AG09319 (cell line): Measurements from ENCODE around the gene YJEFN3.

ENCODE experiments used
- DNase-seq: peaks from one replicate; pipeline ENCODE4 v3.0.0-alpha.2; 2010; ENCODE audit warnings: low read depth; ENCODE audit errors: extremely low read depth
- TF ChIP-seq, protein P1 (sequence below): IDR thresholded peaks from 2 replicates; pipeline ENCODE4 v1.5.1; 2011; ENCODE audit warnings: low read depth, mild to moderate bottlenecking, inconsistent platforms, low read length, moderate library complexity

Gene YJEFN3

DNA sequence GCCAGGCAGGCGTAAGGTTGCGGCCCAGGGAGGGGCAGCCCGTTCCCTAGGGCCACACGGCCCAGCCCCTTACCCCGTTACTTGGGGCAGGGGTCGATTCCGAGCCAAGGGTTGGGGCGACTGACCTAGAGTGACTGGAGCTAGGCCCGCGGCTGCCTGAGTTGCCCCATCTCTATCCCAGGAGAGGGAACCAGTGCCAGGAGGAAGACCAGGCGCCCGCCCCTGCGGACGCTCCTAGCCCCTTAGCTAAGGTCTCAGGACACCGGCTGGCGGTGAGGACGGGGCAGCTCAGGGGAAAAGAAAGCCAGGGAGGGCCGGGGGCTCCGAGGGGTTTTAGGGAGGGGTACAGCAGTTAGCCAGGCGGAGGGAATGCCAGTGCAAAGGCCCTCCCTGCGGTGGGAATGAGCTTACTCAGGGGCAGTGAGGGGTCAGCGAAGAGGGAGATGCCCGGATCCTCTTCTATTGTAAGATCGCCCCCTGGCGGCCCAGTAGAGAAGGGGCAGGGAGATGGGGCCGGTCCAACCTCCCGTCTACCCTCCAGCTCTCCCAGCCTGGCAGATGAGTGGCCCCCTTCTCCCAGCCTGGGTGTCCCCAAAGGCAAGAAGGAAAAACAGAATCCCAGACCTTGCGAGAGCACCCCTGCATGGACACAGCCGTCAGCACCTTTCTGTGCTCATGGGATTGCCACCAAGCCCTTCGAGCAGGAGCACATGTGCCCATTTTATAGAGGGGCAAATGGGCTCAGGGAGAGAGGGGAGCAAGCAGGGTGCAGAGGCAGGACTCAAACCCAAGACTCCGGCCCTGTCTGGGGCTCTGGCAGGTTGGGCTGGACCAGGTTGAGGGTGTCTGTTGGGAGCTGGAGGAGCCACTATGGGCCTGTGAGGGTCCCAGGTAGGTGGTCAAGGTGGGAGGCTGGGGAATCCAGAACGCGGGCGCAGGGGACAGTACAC, 25.6 kb downstream of the YJEFN3 start:
- DNase-seq = no peak
- TF ChIP-seq, protein P1, sequence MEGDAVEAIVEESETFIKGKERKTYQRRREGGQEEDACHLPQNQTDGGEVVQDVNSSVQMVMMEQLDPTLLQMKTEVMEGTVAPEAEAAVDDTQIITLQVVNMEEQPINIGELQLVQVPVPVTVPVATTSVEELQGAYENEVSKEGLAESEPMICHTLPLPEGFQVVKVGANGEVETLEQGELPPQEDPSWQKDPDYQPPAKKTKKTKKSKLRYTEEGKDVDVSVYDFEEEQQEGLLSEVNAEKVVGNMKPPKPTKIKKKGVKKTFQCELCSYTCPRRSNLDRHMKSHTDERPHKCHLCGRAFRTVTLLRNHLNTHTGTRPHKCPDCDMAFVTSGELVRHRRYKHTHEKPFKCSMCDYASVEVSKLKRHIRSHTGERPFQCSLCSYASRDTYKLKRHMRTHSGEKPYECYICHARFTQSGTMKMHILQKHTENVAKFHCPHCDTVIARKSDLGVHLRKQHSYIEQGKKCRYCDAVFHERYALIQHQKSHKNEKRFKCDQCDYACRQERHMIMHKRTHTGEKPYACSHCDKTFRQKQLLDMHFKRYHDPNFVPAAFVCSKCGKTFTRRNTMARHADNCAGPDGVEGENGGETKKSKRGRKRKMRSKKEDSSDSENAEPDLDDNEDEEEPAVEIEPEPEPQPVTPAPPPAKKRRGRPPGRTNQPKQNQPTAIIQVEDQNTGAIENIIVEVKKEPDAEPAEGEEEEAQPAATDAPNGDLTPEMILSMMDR = peak; percentile 76

DNA sequence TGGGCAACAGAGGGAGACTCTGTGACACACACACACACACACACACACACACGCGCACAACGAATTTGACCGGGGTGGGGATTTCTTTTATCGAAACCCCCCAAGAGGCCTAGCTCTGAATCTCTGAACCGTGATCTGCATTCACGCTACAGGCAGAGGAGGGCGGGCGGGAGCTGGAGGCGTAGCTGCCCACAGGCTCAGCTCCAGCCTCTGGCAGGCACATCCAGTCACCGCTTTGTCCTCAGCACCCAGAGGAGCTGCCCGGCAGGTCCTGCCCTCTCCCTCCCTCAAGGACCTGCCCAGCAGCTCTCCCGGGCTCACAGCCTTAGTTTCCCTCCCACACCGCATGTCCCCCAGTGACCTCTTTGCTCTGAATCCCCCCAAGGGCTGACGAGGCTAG, 29.3 kb downstream of the YJEFN3 start:
- TF ChIP-seq, protein P1 = no peak
- no peak for DNase-seq

DNA sequence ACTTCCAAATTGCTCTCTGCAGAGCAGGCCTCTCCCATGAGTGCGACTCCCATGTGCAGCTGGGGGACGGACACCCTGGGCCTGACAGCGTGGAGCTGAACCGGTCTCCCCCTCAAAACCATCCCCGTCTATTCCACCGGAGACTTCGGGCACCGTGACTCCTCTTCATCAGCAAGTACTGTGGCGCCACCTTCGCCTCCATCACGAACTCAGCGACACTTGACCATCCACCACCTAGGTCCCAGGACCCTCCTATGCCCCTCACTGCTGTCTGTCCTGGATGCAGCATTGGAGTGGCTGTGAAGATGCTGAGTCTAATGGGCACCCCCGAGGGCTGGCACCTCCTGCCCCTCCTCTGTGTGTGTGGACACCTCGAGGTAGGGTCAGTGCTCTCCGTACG, 29.9 kb downstream of the YJEFN3 start:
- DNase-seq = no peak
- TF ChIP-seq, protein P1 = no peak

DNA sequence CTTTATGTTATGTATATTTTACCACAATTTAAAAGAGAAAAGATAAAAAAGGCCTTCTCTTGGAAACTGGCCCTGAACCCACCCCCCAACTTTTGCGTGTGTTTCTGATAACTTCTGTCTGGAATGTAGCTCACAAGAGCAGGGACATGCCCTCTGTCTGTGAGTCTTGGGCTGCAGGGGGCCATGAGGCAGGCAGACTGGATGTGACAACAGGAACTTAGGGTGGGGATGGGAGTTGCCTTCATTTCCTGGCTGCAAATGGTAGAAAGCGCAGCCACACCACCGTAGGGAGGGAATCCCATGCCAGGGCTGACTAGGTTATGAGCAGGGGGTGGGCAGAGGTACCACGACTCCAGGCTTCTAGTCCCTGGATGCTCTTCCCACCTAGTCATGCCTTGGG, 31.2 kb downstream of the YJEFN3 start:
- TF ChIP-seq, protein P1 = no peak
- DNase-seq = no peak

DNA sequence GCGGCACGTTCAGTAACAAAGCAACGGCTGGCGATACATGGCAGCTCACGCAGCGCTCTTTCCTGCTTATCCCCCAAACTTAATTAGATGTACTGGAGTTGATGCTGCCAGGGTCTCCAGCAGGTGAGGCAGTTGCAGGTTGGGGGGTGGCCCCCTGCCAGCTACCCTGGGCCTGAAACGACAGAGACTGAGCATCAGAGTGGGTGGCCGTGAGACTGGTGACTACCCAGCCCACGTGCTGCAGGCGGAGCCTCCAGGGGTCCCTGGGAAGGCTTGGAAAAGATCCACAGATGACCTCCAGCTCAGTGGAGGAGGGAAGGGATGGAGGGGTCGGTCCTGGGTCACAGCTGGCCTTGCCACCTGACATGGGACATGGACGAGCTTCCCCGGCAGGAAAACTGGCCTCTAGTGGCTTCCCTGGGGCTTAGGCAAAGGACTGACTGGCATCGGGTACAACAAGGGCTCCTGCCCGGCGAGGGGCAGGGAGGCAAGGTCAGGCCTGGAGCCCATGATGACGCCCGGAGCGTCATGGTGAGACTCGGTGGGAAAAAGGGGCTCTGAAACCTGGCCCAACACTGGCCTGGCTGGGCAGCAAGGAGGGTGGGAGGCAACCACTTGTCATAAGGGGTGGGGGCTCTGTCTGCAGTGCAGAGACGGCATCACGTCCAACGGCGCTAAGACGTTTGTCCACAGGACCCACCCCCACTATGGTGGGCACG, 33.4 kb downstream of the YJEFN3 start:
- TF ChIP-seq, protein P1 = no peak
- no peak for DNase-seq

DNA sequence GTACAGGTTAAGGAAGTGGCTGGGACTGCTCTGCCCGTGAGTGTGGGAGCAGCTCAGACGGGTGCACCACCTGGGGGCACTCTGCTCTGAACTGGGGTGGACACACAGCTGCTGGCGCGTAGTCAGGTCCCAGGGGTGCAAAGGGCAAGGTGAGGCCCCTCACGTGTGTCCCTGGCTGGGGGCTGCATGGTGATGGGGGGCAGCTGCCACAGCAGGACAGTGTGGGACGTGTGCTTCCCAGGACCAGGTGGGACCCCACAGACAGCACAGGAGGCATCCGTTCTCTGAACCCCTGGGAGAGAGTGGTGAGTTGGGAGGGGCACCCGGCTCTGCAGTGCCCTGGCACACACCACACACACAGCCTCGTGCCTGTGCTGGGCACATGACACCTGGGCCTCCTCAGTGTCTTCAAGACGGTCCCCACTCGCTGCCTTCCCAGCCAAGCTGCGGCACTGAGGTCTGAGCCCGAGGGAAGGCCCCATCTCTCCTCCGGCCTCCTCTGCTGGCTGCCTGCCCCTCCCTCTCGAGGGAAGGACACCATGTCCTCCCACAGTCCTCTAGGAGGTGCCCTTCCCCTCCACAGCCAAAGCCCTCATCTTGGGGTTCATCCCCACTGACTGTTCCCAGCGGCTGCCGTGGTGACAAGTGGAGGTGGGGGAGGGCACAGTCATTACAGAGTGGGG, 34.1 kb downstream of the YJEFN3 start:
- TF ChIP-seq, protein P1 = no peak
- no peak for DNase-seq

DNA sequence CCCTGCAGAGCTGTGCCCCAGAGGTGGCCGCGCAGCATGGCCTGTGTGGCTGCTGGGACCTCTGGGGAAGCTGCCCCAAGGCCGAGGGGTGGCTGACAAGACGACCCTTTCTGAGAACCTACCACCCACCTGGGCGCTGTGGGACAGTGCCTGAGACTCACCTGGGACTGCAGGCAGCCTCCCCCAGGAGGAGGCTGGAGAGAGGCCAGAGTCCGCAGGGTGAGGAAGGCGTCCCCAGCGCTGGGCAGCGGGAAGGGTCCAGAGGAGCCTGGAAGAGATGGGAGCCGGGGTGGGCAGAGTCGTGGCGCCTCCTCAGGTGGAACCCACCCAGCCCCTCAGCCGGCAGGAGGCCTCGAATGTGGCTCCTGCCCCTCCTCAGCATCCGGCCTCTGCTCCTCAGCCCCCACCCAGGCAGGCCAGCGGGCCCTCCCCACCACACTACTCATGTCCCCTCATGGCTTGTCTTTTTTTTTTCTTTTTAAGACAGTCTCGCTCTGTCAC, 34.7 kb downstream of the YJEFN3 start:
- TF ChIP-seq, protein P1 = no peak
- DNase-seq = no peak
